Measurements from ENCODE around the gene SPPL2A. TPM values are rescaled to one million over a fixed set of nuclear protein-coding genes. Genes with fewer than 3 reads are reported as not detected.

The SPPL2A gene
- total RNA-seq, 1 experiment from 2014 or later = 38.6 TPM

DNA sequence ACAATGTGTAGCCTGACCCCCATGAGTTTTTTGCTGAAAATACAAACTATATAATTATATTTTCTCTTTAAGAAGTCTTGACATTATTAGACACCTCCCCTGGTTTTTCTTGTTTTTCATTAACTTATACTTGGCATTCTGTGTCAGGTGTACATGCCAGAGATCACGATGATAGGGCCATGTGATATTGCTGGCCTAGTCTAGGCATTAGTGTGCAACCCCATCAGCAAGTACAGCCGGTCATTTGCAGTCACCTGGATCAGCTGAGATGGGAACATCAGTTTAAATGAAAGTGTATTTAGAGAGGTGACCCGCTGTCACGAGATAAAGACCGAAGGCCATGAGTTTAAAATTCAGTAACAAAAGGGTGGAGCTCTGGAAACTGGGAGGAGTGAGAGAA is 12.6 kb upstream of the SPPL2A start (continued):
- TF ChIP-seq, protein P1, sequence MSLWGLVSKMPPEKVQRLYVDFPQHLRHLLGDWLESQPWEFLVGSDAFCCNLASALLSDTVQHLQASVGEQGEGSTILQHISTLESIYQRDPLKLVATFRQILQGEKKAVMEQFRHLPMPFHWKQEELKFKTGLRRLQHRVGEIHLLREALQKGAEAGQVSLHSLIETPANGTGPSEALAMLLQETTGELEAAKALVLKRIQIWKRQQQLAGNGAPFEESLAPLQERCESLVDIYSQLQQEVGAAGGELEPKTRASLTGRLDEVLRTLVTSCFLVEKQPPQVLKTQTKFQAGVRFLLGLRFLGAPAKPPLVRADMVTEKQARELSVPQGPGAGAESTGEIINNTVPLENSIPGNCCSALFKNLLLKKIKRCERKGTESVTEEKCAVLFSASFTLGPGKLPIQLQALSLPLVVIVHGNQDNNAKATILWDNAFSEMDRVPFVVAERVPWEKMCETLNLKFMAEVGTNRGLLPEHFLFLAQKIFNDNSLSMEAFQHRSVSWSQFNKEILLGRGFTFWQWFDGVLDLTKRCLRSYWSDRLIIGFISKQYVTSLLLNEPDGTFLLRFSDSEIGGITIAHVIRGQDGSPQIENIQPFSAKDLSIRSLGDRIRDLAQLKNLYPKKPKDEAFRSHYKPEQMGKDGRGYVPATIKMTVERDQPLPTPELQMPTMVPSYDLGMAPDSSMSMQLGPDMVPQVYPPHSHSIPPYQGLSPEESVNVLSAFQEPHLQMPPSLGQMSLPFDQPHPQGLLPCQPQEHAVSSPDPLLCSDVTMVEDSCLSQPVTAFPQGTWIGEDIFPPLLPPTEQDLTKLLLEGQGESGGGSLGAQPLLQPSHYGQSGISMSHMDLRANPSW (CRISPR knock-in tag; conservative IDR thresholded peaks at IDR 0.05; ENCODE audit: low read depth) = no peak
- TF ChIP-seq, protein P2, sequence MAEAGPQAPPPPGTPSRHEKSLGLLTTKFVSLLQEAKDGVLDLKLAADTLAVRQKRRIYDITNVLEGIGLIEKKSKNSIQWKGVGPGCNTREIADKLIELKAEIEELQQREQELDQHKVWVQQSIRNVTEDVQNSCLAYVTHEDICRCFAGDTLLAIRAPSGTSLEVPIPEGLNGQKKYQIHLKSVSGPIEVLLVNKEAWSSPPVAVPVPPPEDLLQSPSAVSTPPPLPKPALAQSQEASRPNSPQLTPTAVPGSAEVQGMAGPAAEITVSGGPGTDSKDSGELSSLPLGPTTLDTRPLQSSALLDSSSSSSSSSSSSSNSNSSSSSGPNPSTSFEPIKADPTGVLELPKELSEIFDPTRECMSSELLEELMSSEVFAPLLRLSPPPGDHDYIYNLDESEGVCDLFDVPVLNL (CRISPR knock-in tag; IDR thresholded peaks at IDR 0.05; ENCODE audit: borderline replicate concordance, low read depth) = no peak
- TF ChIP-seq, protein P3, sequence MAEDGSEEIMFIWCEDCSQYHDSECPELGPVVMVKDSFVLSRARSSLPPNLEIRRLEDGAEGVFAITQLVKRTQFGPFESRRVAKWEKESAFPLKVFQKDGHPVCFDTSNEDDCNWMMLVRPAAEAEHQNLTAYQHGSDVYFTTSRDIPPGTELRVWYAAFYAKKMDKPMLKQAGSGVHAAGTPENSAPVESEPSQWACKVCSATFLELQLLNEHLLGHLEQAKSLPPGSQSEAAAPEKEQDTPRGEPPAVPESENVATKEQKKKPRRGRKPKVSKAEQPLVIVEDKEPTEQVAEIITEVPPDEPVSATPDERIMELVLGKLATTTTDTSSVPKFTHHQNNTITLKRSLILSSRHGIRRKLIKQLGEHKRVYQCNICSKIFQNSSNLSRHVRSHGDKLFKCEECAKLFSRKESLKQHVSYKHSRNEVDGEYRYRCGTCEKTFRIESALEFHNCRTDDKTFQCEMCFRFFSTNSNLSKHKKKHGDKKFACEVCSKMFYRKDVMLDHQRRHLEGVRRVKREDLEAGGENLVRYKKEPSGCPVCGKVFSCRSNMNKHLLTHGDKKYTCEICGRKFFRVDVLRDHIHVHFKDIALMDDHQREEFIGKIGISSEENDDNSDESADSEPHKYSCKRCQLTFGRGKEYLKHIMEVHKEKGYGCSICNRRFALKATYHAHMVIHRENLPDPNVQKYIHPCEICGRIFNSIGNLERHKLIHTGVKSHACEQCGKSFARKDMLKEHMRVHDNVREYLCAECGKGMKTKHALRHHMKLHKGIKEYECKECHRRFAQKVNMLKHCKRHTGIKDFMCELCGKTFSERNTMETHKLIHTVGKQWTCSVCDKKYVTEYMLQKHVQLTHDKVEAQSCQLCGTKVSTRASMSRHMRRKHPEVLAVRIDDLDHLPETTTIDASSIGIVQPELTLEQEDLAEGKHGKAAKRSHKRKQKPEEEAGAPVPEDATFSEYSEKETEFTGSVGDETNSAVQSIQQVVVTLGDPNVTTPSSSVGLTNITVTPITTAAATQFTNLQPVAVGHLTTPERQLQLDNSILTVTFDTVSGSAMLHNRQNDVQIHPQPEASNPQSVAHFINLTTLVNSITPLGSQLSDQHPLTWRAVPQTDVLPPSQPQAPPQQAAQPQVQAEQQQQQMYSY (CRISPR knock-in tag; IDR thresholded peaks at IDR 0.05) = no peak
- TF ChIP-seq TEAD1 (CRISPR knock-in tag; IDR thresholded peaks at IDR 0.05) = no peak
- no peak for TF ChIP-seq RORB (CRISPR knock-in tag; IDR thresholded peaks at IDR 0.05)
- no peak for TF ChIP-seq ZBTB21 (CRISPR knock-in tag; IDR thresholded peaks at IDR 0.05; ENCODE audit: borderline replicate concordance)

DNA sequence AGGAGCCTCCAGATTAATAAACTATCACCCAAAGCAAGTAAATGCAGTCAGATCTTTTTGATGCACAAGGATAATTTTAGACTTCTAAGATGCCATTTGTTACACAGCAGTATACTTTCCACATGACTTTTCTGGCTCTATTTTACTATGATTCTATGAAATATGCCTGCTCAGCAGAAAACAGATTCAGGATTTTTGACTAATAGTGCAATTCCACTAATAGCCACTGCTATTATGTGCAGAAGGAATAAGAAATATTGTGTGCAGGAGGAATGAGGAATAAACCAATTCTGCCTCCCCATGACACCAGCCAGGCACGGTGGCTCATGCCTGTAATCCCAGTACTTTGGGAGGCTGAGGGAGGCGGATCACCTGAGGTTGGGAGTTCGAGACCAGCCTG is 11.5 kb upstream of the SPPL2A start:
- Mint-ChIP-seq H3K4me1 (no peaks in the 10 kb centered on the region), H3K36me3 (no peaks in the 10 kb centered on the region), H3K9me3 (no peaks in the 10 kb centered on the region), H3K4me3 (no peak overlapping the region), H3K27me3 (ENCODE audit: low read depth) (no peaks in the 10 kb centered on the region), H3K27ac (no peak overlapping the region)
- POLR2A ChIA-PET = no interaction called here
- DNase-seq (ENCODE audit: low spot score) (no peak), ATAC-seq (no peak)
- CTCF ChIA-PET = interaction anchor here (0.6 kb wide), 1 partner anchor 905 kb away, joined by 3 read pairs; no protein-coding TSS in a partner anchor
- TF ChIP-seq, protein P4, sequence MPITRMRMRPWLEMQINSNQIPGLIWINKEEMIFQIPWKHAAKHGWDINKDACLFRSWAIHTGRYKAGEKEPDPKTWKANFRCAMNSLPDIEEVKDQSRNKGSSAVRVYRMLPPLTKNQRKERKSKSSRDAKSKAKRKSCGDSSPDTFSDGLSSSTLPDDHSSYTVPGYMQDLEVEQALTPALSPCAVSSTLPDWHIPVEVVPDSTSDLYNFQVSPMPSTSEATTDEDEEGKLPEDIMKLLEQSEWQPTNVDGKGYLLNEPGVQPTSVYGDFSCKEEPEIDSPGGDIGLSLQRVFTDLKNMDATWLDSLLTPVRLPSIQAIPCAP (CRISPR knock-in tag; IDR thresholded peaks at IDR 0.05) = no peak
- TF ChIP-seq, protein P5, sequence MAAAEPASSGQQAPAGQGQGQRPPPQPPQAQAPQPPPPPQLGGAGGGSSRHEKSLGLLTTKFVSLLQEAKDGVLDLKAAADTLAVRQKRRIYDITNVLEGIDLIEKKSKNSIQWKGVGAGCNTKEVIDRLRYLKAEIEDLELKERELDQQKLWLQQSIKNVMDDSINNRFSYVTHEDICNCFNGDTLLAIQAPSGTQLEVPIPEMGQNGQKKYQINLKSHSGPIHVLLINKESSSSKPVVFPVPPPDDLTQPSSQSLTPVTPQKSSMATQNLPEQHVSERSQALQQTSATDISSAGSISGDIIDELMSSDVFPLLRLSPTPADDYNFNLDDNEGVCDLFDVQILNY (CRISPR knock-in tag; IDR thresholded peaks at IDR 0.05) = no peak
- no peak for TF ChIP-seq NR3C1 (CRISPR knock-in tag; conservative IDR thresholded peaks at IDR 0.05; ENCODE audit: low read depth)
- TF ChIP-seq TP53 (CRISPR knock-in tag; IDR thresholded peaks at IDR 0.05) = no peak
- TF ChIP-seq, protein P6, sequence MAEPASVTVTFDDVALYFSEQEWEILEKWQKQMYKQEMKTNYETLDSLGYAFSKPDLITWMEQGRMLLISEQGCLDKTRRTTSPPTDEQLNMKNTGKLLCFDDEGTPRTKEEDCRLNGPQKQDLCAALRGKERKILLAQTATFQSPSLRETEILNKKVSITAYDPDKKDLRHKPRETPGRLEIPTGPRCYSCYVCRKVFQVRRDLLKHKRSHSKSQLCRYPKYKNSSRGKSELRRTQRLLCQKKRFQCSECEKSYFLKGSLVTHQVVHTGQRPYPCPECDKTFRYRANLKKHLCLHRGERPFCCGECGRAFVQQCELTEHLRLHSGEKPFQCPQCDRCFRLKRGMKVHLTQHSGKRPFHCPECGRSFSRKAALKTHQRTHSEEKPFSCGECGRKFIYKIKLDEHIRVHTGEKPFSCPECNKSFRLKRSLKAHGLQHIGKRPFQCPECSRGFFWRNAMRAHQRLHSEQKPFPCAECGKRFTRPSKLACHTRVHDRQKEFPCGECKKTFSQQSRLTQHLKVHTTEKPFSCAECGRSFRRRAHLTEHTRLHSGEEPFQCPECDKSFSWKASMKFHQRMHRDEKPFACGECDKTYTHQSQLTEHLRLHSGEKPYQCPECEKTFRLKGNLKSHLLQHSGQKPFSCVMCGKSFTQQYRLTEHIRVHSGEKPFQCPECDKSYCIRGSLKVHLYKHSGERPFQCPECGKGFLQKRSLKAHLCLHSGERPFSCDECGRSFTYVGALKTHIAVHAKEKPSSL (CRISPR knock-in tag; conservative IDR thresholded peaks at IDR 0.05) = no peak
- no peak for TF ChIP-seq ZNF121 (CRISPR knock-in tag; IDR thresholded peaks at IDR 0.05)
- TF ChIP-seq NR2C2 (CRISPR knock-in tag; IDR thresholded peaks at IDR 0.05) = no peak
- TF ChIP-seq, protein P7, sequence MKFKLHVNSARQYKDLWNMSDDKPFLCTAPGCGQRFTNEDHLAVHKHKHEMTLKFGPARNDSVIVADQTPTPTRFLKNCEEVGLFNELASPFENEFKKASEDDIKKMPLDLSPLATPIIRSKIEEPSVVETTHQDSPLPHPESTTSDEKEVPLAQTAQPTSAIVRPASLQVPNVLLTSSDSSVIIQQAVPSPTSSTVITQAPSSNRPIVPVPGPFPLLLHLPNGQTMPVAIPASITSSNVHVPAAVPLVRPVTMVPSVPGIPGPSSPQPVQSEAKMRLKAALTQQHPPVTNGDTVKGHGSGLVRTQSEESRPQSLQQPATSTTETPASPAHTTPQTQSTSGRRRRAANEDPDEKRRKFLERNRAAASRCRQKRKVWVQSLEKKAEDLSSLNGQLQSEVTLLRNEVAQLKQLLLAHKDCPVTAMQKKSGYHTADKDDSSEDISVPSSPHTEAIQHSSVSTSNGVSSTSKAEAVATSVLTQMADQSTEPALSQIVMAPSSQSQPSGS (CRISPR knock-in tag; IDR thresholded peaks at IDR 0.05; ENCODE audit: borderline replicate concordance, low read depth) = no peak
- TF ChIP-seq, protein P8, sequence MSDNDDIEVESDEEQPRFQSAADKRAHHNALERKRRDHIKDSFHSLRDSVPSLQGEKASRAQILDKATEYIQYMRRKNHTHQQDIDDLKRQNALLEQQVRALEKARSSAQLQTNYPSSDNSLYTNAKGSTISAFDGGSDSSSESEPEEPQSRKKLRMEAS (CRISPR knock-in tag; IDR thresholded peaks at IDR 0.05) = no peak
- TF ChIP-seq, protein P9, sequence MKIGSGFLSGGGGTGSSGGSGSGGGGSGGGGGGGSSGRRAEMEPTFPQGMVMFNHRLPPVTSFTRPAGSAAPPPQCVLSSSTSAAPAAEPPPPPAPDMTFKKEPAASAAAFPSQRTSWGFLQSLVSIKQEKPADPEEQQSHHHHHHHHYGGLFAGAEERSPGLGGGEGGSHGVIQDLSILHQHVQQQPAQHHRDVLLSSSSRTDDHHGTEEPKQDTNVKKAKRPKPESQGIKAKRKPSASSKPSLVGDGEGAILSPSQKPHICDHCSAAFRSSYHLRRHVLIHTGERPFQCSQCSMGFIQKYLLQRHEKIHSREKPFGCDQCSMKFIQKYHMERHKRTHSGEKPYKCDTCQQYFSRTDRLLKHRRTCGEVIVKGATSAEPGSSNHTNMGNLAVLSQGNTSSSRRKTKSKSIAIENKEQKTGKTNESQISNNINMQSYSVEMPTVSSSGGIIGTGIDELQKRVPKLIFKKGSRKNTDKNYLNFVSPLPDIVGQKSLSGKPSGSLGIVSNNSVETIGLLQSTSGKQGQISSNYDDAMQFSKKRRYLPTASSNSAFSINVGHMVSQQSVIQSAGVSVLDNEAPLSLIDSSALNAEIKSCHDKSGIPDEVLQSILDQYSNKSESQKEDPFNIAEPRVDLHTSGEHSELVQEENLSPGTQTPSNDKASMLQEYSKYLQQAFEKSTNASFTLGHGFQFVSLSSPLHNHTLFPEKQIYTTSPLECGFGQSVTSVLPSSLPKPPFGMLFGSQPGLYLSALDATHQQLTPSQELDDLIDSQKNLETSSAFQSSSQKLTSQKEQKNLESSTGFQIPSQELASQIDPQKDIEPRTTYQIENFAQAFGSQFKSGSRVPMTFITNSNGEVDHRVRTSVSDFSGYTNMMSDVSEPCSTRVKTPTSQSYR (CRISPR knock-in tag; IDR thresholded peaks at IDR 0.05) = no peak
- no peak for TF ChIP-seq TEAD1 (CRISPR knock-in tag; IDR thresholded peaks at IDR 0.05)

Data from WTC11 (cell line).